Retinal pigment epithelial cell (primary cell): Measurements from ENCODE around the gene SOX4.

Experiments used
- DNase-seq: peaks from one replicate; pipeline ENCODE4 v3.0.0-alpha.2; 2010; ENCODE audit warnings: low read depth
- H3K4me3 ChIP-seq: 2 replicates; pipeline ENCODE4 v1.5.1; 2011; ENCODE audit warnings: mild to moderate bottlenecking, low read length, control low read depth, moderate library complexity
- TF ChIP-seq, protein P1 (sequence below): conservative IDR thresholded peaks from 2 replicates; pipeline ENCODE4 v1.5.1; 2011; ENCODE audit warnings: low read depth, low read length, control low read depth, inconsistent platforms

SOX4 gene

DNA sequence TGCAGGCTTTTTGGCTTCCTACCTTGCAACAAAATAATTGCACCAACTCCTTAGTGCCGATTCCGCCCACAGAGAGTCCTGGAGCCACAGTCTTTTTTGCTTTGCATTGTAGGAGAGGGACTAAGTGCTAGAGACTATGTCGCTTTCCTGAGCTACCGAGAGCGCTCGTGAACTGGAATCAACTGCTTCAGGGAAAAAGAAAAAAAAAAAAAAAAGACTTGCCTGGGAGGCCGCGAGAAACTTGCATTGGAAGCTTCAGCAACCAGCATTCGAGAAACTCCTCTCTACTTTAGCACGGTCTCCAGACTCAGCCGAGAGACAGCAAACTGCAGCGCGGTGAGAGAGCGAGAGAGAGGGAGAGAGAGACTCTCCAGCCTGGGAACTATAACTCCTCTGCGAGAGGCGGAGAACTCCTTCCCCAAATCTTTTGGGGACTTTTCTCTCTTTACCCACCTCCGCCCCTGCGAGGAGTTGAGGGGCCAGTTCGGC lies 420 bp downstream of the SOX4 start:
- TF ChIP-seq, protein P1, sequence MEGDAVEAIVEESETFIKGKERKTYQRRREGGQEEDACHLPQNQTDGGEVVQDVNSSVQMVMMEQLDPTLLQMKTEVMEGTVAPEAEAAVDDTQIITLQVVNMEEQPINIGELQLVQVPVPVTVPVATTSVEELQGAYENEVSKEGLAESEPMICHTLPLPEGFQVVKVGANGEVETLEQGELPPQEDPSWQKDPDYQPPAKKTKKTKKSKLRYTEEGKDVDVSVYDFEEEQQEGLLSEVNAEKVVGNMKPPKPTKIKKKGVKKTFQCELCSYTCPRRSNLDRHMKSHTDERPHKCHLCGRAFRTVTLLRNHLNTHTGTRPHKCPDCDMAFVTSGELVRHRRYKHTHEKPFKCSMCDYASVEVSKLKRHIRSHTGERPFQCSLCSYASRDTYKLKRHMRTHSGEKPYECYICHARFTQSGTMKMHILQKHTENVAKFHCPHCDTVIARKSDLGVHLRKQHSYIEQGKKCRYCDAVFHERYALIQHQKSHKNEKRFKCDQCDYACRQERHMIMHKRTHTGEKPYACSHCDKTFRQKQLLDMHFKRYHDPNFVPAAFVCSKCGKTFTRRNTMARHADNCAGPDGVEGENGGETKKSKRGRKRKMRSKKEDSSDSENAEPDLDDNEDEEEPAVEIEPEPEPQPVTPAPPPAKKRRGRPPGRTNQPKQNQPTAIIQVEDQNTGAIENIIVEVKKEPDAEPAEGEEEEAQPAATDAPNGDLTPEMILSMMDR: no peak
- peak overlapping the region; percentile 98 for H3K4me3 ChIP-seq
- DNase-seq: peak; percentile 32

DNA sequence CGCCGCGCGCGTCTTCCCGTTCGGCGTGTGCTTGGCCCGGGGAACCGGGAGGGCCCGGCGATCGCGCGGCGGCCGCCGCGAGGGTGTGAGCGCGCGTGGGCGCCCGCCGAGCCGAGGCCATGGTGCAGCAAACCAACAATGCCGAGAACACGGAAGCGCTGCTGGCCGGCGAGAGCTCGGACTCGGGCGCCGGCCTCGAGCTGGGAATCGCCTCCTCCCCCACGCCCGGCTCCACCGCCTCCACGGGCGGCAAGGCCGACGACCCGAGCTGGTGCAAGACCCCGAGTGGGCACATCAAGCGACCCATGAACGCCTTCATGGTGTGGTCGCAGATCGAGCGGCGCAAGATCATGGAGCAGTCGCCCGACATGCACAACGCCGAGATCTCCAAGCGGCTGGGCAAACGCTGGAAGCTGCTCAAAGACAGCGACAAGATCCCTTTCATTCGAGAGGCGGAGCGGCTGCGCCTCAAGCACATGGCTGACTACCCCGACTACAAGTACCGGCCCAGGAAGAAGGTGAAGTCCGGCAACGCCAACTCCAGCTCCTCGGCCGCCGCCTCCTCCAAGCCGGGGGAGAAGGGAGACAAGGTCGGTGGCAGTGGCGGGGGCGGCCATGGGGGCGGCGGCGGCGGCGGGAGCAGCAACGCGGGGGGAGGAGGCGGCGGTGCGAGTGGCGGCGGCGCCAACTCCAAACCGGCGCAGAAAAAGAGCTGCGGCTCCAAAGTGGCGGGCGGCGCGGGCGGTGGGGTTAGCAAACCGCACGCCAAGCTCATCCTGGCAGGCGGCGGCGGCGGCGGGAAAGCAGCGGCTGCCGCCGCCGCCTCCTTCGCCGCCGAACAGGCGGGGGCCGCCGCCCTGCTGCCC lies 1.1 kb downstream of the SOX4 start:
- TF ChIP-seq, protein P1: no peak
- DNase-seq: no peak

DNA sequence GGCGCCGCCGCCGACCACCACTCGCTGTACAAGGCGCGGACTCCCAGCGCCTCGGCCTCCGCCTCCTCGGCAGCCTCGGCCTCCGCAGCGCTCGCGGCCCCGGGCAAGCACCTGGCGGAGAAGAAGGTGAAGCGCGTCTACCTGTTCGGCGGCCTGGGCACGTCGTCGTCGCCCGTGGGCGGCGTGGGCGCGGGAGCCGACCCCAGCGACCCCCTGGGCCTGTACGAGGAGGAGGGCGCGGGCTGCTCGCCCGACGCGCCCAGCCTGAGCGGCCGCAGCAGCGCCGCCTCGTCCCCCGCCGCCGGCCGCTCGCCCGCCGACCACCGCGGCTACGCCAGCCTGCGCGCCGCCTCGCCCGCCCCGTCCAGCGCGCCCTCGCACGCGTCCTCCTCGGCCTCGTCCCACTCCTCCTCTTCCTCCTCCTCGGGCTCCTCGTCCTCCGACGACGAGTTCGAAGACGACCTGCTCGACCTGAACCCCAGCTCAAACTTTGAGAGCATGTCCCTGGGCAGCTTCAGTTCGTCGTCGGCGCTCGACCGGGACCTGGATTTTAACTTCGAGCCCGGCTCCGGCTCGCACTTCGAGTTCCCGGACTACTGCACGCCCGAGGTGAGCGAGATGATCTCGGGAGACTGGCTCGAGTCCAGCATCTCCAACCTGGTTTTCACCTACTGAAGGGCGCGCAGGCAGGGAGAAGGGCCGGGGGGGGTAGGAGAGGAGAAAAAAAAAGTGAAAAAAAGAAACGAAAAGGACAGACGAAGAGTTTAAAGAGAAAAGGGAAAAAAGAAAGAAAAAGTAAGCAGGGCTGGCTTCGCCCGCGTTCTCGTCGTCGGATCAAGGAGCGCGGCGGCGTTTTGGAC lies 2.0 kb downstream of the SOX4 start:
- TF ChIP-seq, protein P1: no peak
- no peak for DNase-seq
- peak overlapping the region; percentile 98 for H3K4me3 ChIP-seq

More for the DNA sequence above, 1.1 kb downstream of the SOX4 start:
- peak overlapping the region; percentile 98 for H3K4me3 ChIP-seq

DNA sequence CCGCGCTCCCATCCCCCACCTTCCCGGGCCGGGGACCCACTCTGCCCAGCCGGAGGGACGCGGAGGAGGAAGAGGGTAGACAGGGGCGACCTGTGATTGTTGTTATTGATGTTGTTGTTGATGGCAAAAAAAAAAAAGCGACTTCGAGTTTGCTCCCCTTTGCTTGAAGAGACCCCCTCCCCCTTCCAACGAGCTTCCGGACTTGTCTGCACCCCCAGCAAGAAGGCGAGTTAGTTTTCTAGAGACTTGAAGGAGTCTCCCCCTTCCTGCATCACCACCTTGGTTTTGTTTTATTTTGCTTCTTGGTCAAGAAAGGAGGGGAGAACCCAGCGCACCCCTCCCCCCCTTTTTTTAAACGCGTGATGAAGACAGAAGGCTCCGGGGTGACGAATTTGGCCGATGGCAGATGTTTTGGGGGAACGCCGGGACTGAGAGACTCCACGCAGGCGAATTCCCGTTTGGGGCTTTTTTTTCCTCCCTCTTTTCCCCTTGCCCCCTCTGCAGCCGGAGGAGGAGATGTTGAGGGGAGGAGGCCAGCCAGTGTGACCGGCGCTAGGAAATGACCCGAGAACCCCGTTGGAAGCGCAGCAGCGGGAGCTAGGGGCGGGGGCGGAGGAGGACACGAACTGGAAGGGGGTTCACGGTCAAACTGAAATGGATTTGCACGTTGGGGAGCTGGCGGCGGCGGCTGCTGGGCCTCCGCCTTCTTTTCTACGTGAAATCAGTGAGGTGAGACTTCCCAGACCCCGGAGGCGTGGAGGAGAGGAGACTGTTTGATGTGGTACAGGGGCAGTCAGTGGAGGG lies 2.8 kb downstream of the SOX4 start:
- TF ChIP-seq, protein P1: no peak
- DNase-seq: no peak
- peak overlapping the region; percentile 98 for H3K4me3 ChIP-seq

DNA sequence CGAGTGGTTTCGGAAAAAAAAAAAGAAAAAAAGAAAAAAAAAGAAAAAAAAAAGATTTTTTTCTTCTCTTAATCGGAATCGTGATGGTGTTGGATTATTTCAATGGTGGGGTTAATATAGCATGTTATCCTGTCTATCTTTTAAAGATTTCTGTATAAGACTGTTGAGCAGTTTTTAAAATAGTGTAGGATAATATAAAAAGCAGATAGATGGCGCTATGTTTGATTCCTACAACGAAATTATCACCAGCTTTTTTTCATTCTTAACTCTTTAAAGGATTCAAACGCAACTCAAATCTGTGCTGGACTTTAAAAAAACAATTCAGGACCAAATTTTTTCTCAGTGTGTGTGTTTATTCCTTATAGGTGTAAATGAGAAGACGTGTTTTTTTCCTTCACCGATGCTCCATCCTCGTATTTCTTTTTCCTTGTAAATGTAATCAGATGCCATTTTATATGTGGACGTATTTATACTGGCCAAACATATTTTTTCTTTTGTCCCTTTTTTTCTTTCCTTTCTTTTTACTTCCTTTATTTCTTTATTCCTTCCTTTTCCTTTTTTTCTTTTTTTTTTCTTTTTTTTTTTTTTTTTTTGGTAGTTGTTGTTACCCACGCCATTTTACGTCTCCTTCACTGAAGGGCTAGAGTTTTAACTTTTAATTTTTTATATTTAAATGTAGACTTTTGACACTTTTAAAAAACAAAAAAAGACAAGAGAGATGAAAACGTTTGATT lies 3.6 kb downstream of the SOX4 start:
- TF ChIP-seq, protein P1: peak; percentile 29
- H3K4me3 ChIP-seq: peak overlapping the region; percentile 98
- no peak for DNase-seq
